ENCODE measurements around the gene SETD7.

- TF ChIP-seq POLR2A (IDR thresholded peaks at IDR 0.05), result no peak
- TF ChIP-seq CTCF (IDR thresholded peaks at IDR 0.05), result no peak
These were observed 47.3 kb downstream of the SETD7 start for GRCh38 chr4:139508581-139509237.
